GM10266 (cell line): ENCODE results near the gene UMAD1.
A peak's percentile ranks its signal among the peaks of the same experiment; 100 is the strongest.

ENCODE experiments used
- DNase-seq: peaks from one replicate; pipeline ENCODE4 v3.0.0; 2012; ENCODE audit errors: extremely low spot score
- CTCF ChIP-seq: IDR thresholded peaks from 2 replicates; pipeline ENCODE4 v1.5.1; 2012; ENCODE audit warnings: mild to moderate bottlenecking, low read depth; ENCODE audit not compliant: control insufficient read depth, insufficient read depth; ENCODE audit errors: missing control alignments

UMAD1 gene

GRCh38 chr7:7640221-7641128, at the start of gene UMAD1:
Gene UMAD1 (plus strand): TSS chr7:7640752. CDS start chr7:7673372, 32,620 bp downstream.
- DNase-seq: peak; percentile 88
- no peak for TF ChIP-seq CTCF

GRCh38 chr7:7595451-7595850, 45.1 kb upstream of the UMAD1 start:
- TF ChIP-seq CTCF: no peak
- DNase-seq: no peak

DNA sequence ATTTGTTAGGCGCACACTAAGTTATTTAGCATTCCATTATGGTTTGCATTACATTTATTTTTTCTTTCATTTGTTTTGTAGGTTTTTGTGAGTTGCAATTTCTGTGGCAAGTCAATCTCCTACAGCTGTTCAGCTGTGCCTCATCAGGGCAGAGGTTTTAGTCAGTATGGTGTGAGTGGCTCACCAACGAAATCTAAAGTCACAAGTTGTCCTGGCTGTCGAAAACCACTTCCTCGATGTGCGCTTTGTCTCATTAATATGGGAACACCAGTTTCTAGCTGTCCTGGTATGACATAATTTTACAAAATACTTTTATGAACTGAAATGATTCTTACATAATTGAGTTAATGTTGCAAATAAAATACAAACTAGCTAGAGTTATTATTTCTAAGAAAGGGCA, 44.4 kb upstream of the UMAD1 start:
- no peak for TF ChIP-seq CTCF

DNA sequence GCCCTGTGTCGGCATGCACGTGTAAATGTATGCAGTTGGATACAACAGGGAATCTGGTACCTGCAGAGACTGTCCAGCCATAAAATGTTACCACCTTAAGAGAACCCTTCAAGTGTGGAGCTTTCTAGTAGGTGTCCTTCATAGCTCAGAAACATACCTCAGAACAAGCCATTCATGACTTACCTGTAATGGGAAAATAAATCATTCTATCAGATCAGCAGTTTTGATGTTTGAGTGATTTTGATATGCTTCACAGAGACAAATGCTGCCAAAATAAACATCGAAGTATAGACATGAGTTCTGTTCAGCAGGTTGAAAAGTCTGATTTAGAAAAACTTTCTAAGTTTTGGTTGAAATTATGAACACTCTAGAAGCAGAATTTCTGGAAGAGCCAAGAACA, 33.5 kb upstream of the UMAD1 start:
- TF ChIP-seq CTCF: no peak
- no peak for DNase-seq

More for the DNA sequence above, 44.4 kb upstream of the UMAD1 start:
- no peak for DNase-seq

GRCh38 chr7:7609330-7609729, 31.2 kb upstream of the UMAD1 start:
- no peak for TF ChIP-seq CTCF
- no peak for DNase-seq

DNA sequence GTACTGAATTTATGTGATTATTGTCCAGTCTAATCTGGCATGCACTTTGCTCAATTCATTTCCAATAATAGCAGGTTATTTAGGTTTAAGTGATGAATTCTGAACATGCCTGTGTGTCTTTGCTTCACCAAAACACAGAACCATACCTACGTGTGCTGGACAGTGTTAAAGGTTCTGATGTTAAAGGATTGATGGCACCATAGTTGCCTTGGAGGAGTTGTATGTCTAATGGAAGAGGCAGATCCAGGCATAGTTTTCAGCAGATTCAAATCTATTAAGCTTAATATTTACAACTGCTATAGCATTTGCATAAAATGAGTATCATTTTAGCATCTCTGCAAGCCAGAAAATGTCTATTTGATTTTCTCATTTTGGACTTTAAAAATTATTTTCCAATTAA, 28.0 kb upstream of the UMAD1 start:
- no peak for DNase-seq
- no peak for TF ChIP-seq CTCF

DNA sequence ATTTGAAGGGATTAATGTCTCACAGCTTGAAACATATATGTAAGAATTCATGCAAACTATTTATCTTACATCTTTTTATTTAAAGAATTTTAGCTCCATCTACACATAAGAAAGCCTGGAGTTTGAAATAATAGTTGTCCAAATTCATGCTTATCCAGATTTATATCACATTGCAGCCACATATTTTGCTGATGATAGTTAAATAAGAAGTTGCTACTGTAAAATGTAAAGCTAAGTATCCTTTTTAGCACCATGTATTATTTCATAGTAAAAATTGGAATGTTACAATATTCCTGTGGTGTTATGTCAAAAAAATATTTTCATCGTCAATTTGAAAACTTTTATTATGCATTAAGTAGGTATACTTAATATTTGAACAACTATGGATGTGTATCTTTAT, 27.3 kb upstream of the UMAD1 start:
- no peak for TF ChIP-seq CTCF
- no peak for DNase-seq
